ENCODE measurements around the gene ATP5MC2.

GRCh38 chr12:53659011-53659551 is 16.8 kb downstream of the ATP5MC2 start:
- TF ChIP-seq SRF (IDR thresholded peaks at IDR 0.05; ENCODE audit: low read depth) (no peak), CTCF (IDR thresholded peaks at IDR 0.05 in 2 of 3, conservative IDR thresholded peaks at IDR 0.05 in 1 of 3; ENCODE audit: borderline replicate concordance in 1 of 3, insufficient read depth in 1 of 3, low read depth in 2 of 3, low read length in 2 of 3) (no peak)

All from HCT116 (cell line).